Endothelial cell of umbilical vein (primary cell): ENCODE data around the gene POMGNT2.

ENCODE experiments used
- CTCF ChIP-seq, 2 donors: IDR thresholded peaks; 1 replicate in 1 of 2; 2 replicates in 1 of 2; pipeline ENCODE4 v1.5.1; 2011; ENCODE audit warnings: low read length in 2 of 2, mild to moderate bottlenecking in 2 of 2, moderate library complexity in 2 of 2, control low read depth in 1 of 2, inconsistent platforms in 1 of 2, low read depth in 1 of 2; ENCODE audit not compliant: insufficient read depth in 1 of 2; ENCODE audit errors: extremely low read depth in 1 of 2
- EZH2 ChIP-seq: IDR thresholded peaks from 2 replicates; pipeline ENCODE4 v1.6.1; 2012; ENCODE audit warnings: borderline replicate concordance, low read depth, mild to moderate bottlenecking, moderate library complexity, low read length, inconsistent platforms; ENCODE audit not compliant: severe bottlenecking
- GATA2 ChIP-seq: IDR thresholded peaks from 2 replicates; pipeline ENCODE4 v1.7.0; 2011; ENCODE audit warnings: low read depth, mild to moderate bottlenecking, moderate library complexity, mixed read lengths, low read length; ENCODE audit not compliant: insufficient read length, insufficient read depth
- MAX ChIP-seq: IDR thresholded peaks from 2 replicates; pipeline ENCODE4 v1.6.1; 2011; ENCODE audit not compliant: insufficient read depth, insufficient read length
- POLR2A ChIP-seq: IDR thresholded peaks from 2 replicates; pipeline ENCODE4 v1.6.1; 2012; ENCODE audit warnings: low read depth, mild to moderate bottlenecking, control low read depth, low read length
- POLR2AphosphoS5 ChIP-seq: IDR thresholded peaks from 2 replicates; pipeline ENCODE4 v1.6.1; 2012; ENCODE audit warnings: low read depth, mild to moderate bottlenecking, control low read depth, low read length, moderate library complexity; ENCODE audit not compliant: insufficient read depth

GRCh38 chr3:43086460-43087165 lies 19.3 kb downstream of the POMGNT2 start:
- TF ChIP-seq EZH2 (no peak), CTCF (IDR thresholded peaks at IDR 0.05; ENCODE audit: extremely low read depth in 1 of 2, insufficient read depth in 1 of 2, low read depth in 1 of 2, low read length in 2 of 2) (no peak), POLR2A (no peak), MAX (no peak), GATA2 (no peak), POLR2AphosphoS5 (no peak)
